ENCODE data around the gene PPP4R2.

GRCh38 chr3:73070675-73071575, 74.3 kb downstream of the PPP4R2 start:
- TF ChIP-seq, protein P1, sequence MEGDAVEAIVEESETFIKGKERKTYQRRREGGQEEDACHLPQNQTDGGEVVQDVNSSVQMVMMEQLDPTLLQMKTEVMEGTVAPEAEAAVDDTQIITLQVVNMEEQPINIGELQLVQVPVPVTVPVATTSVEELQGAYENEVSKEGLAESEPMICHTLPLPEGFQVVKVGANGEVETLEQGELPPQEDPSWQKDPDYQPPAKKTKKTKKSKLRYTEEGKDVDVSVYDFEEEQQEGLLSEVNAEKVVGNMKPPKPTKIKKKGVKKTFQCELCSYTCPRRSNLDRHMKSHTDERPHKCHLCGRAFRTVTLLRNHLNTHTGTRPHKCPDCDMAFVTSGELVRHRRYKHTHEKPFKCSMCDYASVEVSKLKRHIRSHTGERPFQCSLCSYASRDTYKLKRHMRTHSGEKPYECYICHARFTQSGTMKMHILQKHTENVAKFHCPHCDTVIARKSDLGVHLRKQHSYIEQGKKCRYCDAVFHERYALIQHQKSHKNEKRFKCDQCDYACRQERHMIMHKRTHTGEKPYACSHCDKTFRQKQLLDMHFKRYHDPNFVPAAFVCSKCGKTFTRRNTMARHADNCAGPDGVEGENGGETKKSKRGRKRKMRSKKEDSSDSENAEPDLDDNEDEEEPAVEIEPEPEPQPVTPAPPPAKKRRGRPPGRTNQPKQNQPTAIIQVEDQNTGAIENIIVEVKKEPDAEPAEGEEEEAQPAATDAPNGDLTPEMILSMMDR (IDR thresholded peaks at IDR 0.05; ENCODE audit: poor library complexity), result no peak
- TF ChIP-seq EZH2 (IDR thresholded peaks at IDR 0.05; ENCODE audit: borderline replicate concordance) (no peak), EZH2phosphoT487 (IDR thresholded peaks at IDR 0.05; ENCODE audit: low read depth, severe bottlenecking, unreplicated experiment) (no peak)

Data from hepatocyte (in vitro differentiated cells).